Stimulated activated CD8-positive, alpha-beta memory T cell treated with anti-CD3 and anti-CD28 coated beads, Interleukin-4, amount 100 ng/mL, for 24 hours (primary cell): Measurements from ENCODE around the gene SLC45A1.
"Not testable (repeated sequence)": the region's sequence is repeated elsewhere in the genome, so short reads cannot be mapped to it uniquely, and the experiment has no call there.

ENCODE experiments used
- DNase-seq: peaks from one replicate; pipeline ENCODE4 v3.0.0-alpha.2; 2020; ENCODE audit warnings: low read depth

SLC45A1 gene

DNA sequence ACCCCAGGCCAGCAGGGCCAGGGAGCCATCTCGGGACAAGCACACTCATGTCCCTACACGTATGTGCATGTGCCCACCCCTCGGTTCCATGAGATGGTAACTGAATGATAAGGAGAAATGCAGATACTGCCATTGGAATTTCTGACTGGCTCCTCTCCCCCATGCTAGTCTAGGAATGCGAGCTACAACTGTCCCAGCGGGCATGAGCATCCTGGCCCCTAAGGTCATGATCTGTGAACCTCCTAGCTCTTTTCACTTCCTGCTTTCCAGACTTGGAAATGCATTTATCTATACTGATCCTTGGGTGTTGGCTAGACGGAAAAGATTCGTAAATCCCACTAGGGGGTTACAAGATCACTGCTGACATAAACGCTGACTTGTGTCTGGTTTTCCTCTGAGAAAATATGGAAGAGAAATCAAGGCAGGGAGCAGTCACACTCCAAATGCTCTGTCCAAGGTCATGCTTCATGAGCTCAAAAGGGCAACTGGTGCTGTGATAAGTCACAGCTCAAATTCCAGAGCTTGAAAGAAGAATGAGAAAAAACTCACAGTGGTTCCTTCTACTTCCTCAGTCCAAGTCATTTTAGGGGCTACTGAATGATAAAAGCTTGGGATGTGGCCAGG, 49.8 kb downstream of the SLC45A1 start:
- DNase-seq: no peak

DNA sequence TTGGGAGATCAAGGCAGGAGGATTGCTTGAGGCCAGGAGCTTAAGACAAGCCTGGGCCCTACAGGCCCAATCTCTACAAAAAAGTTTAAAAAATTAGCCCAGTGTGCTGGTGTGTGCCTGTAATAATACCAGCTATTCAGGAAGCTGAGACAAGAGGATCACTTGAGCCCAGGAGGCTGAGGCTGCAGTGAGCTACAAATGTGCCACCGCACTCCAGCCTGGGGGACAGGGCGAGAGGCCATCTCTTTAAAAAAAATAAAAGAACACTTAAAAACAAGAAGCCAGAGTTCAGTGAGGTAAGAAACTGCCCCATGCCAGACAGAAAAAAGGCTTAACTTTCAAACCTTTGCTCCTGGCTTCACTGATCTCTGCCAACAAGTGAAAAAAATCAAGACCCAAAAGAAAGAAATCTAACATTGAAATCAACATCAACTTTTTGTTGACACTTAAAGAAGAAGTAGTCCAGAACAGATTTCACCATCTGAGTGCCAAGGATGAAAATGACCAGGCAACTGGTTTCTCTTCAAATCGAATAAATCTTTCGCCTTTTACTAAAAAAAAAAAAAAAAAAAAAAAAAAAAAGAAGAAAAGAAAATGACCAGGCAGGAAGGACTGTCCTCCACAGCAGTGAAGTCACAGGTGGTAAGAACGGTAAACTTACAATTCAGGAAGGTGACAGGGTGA, 51.2 kb downstream of the SLC45A1 start:
- DNase-seq: no peak

DNA sequence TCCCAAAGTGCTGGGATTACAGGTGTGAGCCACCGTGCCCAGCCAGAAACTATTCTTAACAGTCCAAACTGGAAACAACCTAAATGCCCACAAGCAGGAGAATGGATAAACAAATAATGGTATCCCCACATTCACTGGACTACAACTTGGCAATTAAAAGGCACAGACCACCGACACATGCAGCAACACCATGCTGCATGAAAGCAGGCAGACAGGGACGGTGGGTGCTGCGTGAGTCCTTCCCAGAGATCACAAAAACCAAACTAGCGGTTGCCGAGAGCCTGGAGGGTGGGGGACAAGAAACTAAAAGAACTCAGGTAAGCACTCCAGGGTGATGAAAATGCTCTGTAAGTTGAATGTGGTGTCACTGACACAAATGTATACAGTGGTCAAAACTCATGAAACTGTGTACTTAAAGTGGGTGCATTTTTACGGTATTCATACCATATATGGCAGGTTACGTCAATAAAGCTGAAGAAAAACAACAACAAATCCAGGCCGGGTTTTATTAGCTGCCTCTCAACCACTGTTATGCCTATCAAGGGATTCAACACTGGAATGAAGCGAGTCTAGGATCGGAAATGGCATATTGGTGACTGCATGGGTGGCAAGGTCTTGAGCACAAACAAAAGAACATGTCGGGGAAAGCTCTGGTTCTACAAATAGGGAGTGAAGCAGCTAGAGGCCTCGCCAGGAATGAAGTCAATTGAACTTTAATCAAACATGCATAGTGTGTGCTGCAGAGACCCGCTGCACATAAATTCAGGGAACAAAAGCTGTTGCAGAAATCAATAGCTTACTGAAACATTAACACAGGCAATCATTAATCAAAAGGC, 52.4 kb downstream of the SLC45A1 start:
- no peak for DNase-seq

- DNase-seq: no peak
Observed at GRCh38 chr1:8370905-8371315, 53.0 kb downstream of the SLC45A1 start.

GRCh38 chr1:8371372-8371991, 53.6 kb downstream of the SLC45A1 start:
- DNase-seq: no peak

DNA sequence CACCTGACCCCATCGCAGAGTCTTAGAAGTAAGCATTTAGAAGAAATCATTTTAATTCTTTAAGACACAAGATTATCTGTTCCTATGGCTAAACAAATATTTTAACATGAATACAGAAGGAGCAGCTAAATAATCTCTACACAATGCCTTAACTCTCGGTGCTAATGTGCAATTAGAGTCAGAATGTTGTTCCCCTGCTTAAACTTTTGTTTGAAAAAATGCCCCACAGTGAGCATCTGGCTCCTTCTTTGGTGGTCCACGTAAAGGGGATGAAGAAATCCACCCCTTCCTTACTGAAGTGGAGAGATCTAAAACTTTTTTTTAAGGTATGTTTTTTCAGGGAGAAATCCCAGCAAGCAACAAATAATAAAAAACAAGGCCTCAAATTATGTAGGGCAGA, 55.2 kb downstream of the SLC45A1 start:
- no peak for DNase-seq

GRCh38 chr1:8373581-8374241, 55.8 kb downstream of the SLC45A1 start:
- DNase-seq: no peak

DNA sequence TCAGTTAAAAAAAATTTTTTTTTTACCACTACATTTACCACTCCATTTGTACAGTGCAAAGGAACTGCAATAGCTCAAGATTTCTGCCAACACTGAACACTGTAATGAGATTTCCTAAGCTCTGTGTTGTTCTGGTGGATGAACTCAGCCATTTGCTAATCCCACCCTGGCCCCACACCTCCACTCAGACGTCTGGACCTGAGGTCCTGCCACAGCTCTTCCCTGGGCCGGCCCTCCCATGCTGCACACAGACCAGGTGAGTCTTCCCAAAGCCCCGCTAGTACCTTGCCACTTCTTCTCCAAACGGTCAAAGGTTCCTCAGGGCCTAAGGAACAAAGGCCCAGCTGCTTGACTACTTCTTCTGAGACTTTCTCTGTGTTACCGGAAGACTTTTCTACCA, 56.4 kb downstream of the SLC45A1 start:
- no peak for DNase-seq

- no peak for DNase-seq
Observed at GRCh38 chr1:8374812-8375211, 56.9 kb downstream of the SLC45A1 start.

GRCh38 chr1:8376358-8376840, 58.5 kb downstream of the SLC45A1 start:
- no peak for DNase-seq

DNA sequence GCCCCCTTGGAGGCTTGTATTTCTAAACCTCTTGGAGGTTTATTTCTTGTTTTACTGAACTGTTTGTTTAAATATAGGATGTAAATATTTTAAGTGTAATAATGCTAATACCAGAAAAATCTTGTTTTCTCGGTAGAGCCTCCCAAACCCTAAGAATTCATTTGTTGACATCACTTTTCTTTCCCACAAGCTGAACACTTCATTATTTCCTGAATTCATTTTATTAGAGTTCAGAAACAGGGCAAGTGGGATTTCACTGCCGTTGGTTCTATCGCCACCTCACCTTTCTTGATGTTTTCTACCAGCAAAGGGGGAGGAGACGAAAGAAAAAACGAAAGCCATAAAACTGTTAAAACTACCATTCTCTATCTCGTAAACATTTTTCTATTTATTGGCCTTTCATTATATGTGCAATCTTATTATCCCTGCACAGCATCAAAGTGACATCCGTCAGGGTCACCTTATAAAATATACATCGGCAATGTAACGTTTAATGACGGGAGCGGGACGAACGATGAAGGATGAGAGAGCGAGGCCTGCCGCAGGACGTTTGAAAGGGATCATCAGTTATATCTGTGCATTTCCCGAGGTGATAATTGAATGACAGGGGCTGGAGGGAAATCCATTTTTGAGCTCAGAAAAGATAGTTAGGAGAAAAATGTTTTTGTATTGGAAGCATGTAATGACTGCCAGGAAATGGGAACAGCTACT, 59.5 kb downstream of the SLC45A1 start:
- no peak for DNase-seq

- DNase-seq: no peak
Observed at GRCh38 chr1:8378178-8378577, 60.3 kb downstream of the SLC45A1 start.

- DNase-seq: no peak
Observed at GRCh38 chr1:8378981-8379470, 61.1 kb downstream of the SLC45A1 start.

DNA sequence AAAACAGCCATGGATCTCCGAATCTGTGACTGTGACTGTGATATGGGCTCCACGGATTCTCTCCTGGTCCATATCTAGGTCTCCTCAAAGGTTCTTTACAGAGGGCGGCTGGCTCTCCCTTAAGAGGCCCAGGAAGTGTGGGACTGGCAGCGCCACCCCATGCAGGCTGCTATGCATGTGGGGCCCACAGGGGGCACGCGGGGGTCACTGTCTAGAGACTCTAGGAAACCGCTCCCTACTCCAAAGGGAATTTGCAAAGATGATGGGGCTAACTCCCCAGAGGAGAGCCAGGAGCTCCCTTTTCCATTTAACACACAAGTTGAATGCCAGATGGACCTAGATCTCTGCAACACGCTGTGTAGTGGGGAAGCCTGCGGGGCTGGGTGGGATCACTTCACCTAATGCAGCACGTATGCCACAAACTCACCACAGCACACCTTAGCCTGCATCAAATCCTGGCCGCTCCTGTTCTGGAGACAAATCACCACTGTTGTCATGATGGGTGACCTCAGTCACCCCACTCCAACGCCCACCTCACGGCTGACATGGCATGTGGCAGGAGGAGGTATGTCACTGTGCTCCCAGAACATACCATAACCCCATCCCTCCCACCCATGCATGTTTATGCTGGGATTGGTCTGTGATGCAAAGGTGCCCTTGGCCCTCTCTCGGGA, 61.7 kb downstream of the SLC45A1 start:
- no peak for DNase-seq

- not testable (repeated sequence) for DNase-seq
Observed at GRCh38 chr1:8380310-8380709, 62.4 kb downstream of the SLC45A1 start.

GRCh38 chr1:8381618-8382017, 63.7 kb downstream of the SLC45A1 start:
- no peak for DNase-seq

DNA sequence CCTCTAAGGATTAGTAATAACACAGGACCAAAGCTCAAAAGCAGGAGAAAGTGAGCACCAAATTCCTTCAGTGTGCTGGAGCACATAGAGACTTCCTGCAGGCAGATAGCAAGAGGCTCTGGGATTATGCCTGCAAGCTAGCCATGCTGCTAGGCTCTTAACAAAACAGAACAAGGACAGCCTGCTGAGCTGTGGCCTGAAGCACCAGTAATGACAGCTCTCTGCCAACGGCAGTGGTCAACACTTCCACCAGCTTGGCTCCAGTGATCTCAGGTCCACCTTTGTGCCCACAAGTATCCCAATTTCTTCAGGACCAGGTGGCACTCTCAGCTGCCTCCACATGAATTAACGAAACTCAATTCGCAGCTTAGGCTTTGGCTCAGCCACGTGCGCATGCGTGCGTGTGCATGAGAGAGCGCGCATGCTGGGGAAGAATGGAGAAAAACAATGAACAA, 64.2 kb downstream of the SLC45A1 start:
- DNase-seq: no peak

- no peak for DNase-seq
Observed at GRCh38 chr1:8382608-8383505, 64.9 kb downstream of the SLC45A1 start.

GRCh38 chr1:8384088-8384487, 66.2 kb downstream of the SLC45A1 start:
- DNase-seq: no peak
